Measurements from ENCODE around the gene RBM10. TPM values are rescaled to one million over a fixed set of nuclear protein-coding genes. Genes with fewer than 3 reads are reported as not detected.

RBM10 gene
- total RNA-seq, 2 experiments from 2014 or later: 66.4 to 66.7 TPM

- ChIA-PET POLR2A (interaction anchor here (0.6 to 6.9 kb wide), 2 partner anchors 8 to 10 kb away, joined by 3 to 42 read pairs; partner anchors contain the start of gene USP11), CTCF (no interaction called here)
- ATAC-seq (no peak), DNase-seq (no peak)
- intact Hi-C loops (cut with micrococcal nuclease): no loop called here
- Mint-ChIP-seq H3K27ac (no peak overlapping the region), H3K9me3 (no peaks in the 10 kb centered on the region), H3K4me3 (no peak overlapping the region), H3K27me3 (no peaks in the 10 kb centered on the region), H3K4me1 (ENCODE audit: low read depth) (peaks cover 32% of the 10 kb centered on the region), H3K36me3 (ENCODE audit: low read depth) (peaks cover 30% of the 10 kb centered on the region)
- no peak for TF ChIP-seq CTCF (IDR thresholded peaks at IDR 0.05)
Measured at GRCh38 chrX:47221756-47222155, 76.7 kb downstream of the RBM10 start.

- DNase-seq (no peak), ATAC-seq (no peak)
- H3K9me3 Mint-ChIP-seq: no peaks in the 10 kb centered on the region
- peaks cover 27% of the 10 kb centered on the region for H3K4me1 Mint-ChIP-seq (ENCODE audit: low read depth)
- no peak for TF ChIP-seq CTCF (IDR thresholded peaks at IDR 0.05)
- intact Hi-C loops (cut with micrococcal nuclease): no loop called here
- no peak overlapping the region for H3K27ac Mint-ChIP-seq
- H3K4me3 Mint-ChIP-seq: no peak overlapping the region
- no peaks in the 10 kb centered on the region for H3K27me3 Mint-ChIP-seq
- ChIA-PET CTCF (no interaction called here), POLR2A (interaction anchor here (6.9 kb wide), 1 partner anchor 9 kb away, joined by 42 read pairs; the partner anchor contains the start of gene USP11)
- peaks cover 29% of the 10 kb centered on the region for H3K36me3 Mint-ChIP-seq (ENCODE audit: low read depth)
Measured at GRCh38 chrX:47222751-47223350, 77.8 kb downstream of the RBM10 start.

DNA sequence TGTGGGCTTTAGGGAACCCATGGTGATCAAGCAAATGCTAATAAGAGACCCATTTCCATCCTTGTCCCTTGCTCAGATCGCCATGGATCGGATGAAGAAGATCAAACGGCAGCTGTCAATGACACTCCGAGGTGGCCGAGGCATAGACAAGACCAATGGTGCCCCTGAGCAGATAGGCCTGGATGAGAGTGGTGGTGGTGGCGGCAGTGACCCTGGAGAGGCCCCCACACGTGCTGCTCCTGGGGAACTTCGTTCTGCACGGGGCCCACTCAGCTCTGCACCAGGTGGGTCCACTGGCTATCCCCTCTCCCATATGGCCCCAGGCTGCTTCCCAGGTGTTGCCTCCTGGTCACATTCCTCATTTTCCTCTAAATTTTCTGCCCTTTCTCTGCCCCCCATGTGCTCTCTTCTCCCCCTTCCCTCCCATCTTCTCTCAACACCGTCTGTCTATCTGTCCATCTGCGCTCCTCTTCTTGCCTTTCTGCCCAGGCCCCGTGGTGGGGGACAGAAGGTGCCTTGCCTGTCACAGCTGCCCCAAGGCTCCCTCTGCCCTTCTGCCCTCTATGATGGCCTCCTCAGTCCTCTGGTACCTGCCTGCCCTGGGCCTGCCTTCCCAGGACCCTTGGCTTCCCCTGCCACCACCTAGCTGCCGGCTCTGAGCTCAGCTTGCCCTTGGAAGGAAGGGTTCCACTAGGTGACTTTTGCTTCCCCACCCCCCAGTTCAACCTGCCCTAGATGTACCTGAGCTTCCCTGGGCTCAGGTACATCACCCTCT lies 78.6 kb downstream of the RBM10 start:
- Mint-ChIP-seq H3K4me1 (ENCODE audit: low read depth) (peaks cover 27% of the 10 kb centered on the region), H3K27me3 (no peaks in the 10 kb centered on the region), H3K36me3 (ENCODE audit: low read depth) (peaks cover 34% of the 10 kb centered on the region), H3K27ac (no peak overlapping the region), H3K9me3 (no peaks in the 10 kb centered on the region), H3K4me3 (no peak overlapping the region)
- ChIA-PET CTCF (no interaction called here), POLR2A (interaction anchor here (0.8 kb wide), 1 partner anchor 14 kb away, joined by 3 read pairs; no protein-coding TSS in a partner anchor)
- no peak for TF ChIP-seq CTCF (IDR thresholded peaks at IDR 0.05)
- intact Hi-C loops (cut with micrococcal nuclease): no loop called here
- DNase-seq (no peak), ATAC-seq (no peak)

- Mint-ChIP-seq H3K4me1 (ENCODE audit: low read depth) (peaks cover 27% of the 10 kb centered on the region), H3K27ac (no peak overlapping the region)
- CTCF ChIA-PET: no interaction called here
Measured at GRCh38 chrX:47224266-47224895, 79.4 kb downstream of the RBM10 start.

More at GRCh38 chrX:47224266-47224895, 79.4 kb downstream of the RBM10 start:
- POLR2A ChIA-PET: no interaction called here
- no peak overlapping the region for H3K4me3 Mint-ChIP-seq
- TF ChIP-seq CTCF (IDR thresholded peaks at IDR 0.05): no peak
- peaks cover 35% of the 10 kb centered on the region for H3K36me3 Mint-ChIP-seq (ENCODE audit: low read depth)
- DNase-seq (no peak), ATAC-seq (no peak)
- H3K9me3 Mint-ChIP-seq: no peaks in the 10 kb centered on the region
- H3K27me3 Mint-ChIP-seq: no peaks in the 10 kb centered on the region
- intact Hi-C loops (cut with micrococcal nuclease): no loop called here

Measured in activated CD8-positive, alpha-beta T cell treated with anti-CD3 and anti-CD28 coated beads for 36 hours (primary cell).